HG03342 (cell line): ENCODE measurements around the gene PDIA2.

Source experiments
- ATAC-seq: cut with Tn5 transposase; IDR thresholded peaks from one replicate; pipeline ENCODE4 v1.9.1; 2021; ENCODE audit warnings: mild to moderate bottlenecking, moderate library complexity; ENCODE audit not compliant: unreplicated experiment

Gene PDIA2

GRCh38 chr16:279531-279930, 3.4 kb upstream of the PDIA2 start:
- ATAC-seq: no peak

- ATAC-seq: no peak
Observed at GRCh38 chr16:280005-280460, 2.9 kb upstream of the PDIA2 start.

GRCh38 chr16:280552-280951, 2.4 kb upstream of the PDIA2 start, which contains the start of gene ARHGDIG:
TSS of gene ARHGDIG (plus strand) at chr16:280591. CDS start at chr16:280681, 90 bp downstream.
- no peak for ATAC-seq

GRCh38 chr16:280991-281659, 1.8 kb upstream of the PDIA2 start:
- no peak for ATAC-seq

- no peak for ATAC-seq
Observed at GRCh38 chr16:281660-282255, 1.2 kb upstream of the PDIA2 start.

GRCh38 chr16:282491-282890, 473 bp upstream of the PDIA2 start:
- ATAC-seq: no peak

GRCh38 chr16:284204-285120, 1.5 kb downstream of the PDIA2 start:
- ATAC-seq: no peak

GRCh38 chr16:285146-286055, 2.4 kb downstream of the PDIA2 start:
- no peak for ATAC-seq

GRCh38 chr16:286491-287297, 3.7 kb downstream of the PDIA2 start:
- no peak for ATAC-seq

GRCh38 chr16:287298-287811, 4.4 kb downstream of the PDIA2 start:
- ATAC-seq: no peak

GRCh38 chr16:287981-288920, 5.3 kb downstream of the PDIA2 start:
- no peak for ATAC-seq

- no peak for ATAC-seq
Observed at GRCh38 chr16:289395-289997, 6.5 kb downstream of the PDIA2 start.

GRCh38 chr16:290015-290680, 7.2 kb downstream of the PDIA2 start:
- no peak for ATAC-seq

GRCh38 chr16:290681-291405, 7.9 kb downstream of the PDIA2 start:
- no peak for ATAC-seq

- no peak for ATAC-seq
Observed at GRCh38 chr16:291539-291938, 8.6 kb downstream of the PDIA2 start.

- ATAC-seq: no peak
Observed at GRCh38 chr16:293043-293775, 10.2 kb downstream of the PDIA2 start.
